ENCODE data around the gene ZNF460. TPM values are rescaled to one million over a fixed set of nuclear protein-coding genes. Genes with fewer than 3 reads are reported as not detected.

Gene ZNF460
- total and polyA plus RNA-seq, 2 of the 13 experiments (the other 11 are each of a cell fraction or from before 2014, with no cell fraction given) = 14.5 to 44.8 TPM

DNA sequence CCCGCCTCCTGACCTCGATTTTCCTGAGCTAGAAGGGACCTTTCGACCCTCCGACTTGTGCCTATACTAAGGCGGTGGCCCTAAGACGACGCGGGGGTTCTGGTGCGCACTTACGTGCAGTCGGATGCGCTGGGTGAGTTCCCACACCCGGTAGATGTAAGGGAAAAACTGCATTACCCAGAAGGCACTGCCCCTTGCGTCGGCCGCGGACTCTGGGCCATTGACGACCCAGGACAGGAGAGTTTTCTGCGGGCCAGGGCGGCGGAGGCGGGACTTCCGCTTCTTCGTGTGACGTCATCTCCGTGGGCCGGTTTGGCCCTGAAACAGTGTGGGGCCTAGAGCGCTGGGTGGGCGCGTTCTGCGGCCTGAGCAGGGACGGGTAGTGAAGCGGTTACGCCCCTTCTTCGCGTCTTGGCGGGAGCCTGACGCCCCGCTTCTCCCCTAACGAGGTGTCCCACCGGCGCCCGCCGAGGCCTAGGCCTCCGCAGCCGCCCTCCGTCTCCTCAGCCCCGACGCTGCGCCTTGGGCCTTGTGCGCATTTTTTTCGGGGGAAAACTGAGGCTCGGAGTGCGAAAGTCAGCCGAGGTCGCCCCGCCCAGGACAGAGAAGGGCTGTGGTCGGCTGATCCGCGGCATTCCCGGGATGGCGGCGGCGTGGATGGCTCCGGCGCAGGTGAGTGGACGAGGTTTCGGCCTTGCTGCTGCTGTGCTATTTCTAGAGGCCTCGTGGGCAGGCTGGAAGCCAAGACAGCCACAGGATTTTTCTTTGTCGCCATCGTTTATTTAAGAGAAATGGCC is at the start of gene ZNF460 (continued):
- TF ChIP-seq CREB1 (IDR thresholded peaks at IDR 0.05) = peak; percentile 100
- TF ChIP-seq CREB1 (CRISPR knock-in tag; IDR thresholded peaks at IDR 0.05) = peak; percentile 97
- TF ChIP-seq, protein P1, sequence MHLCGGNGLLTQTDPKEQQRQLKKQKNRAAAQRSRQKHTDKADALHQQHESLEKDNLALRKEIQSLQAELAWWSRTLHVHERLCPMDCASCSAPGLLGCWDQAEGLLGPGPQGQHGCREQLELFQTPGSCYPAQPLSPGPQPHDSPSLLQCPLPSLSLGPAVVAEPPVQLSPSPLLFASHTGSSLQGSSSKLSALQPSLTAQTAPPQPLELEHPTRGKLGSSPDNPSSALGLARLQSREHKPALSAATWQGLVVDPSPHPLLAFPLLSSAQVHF (CRISPR knock-in tag; IDR thresholded peaks at IDR 0.05) = no peak
- TF ChIP-seq ZBTB20 (CRISPR knock-in tag; IDR thresholded peaks at IDR 0.05; ENCODE audit: borderline replicate concordance, low read depth) = peak; percentile 64; the same call in 1 of the 2 replicates
- TF ChIP-seq NCOA1 (CRISPR knock-in tag; IDR thresholded peaks at IDR 0.05) = 0 out of 2 replicates have a peak, but pooled peaks have one; percentile 43
- TF ChIP-seq ZNF263 (CRISPR knock-in tag; IDR thresholded peaks at IDR 0.05) = no peak
- peak; percentile 75; the same call in 1 of the 2 replicates for TF ChIP-seq ZNF430 (CRISPR knock-in tag; IDR thresholded peaks at IDR 0.05)
- no peak; the same call in 1 of the 2 replicates for TF ChIP-seq ZNF34 (CRISPR knock-in tag; IDR thresholded peaks at IDR 0.05; ENCODE audit: borderline replicate concordance)
- no peak for TF ChIP-seq ZFP41 (CRISPR knock-in tag; IDR thresholded peaks at IDR 0.05; ENCODE audit: borderline replicate concordance)
- TF ChIP-seq ZXDC (CRISPR knock-in tag; IDR thresholded peaks at IDR 0.05) = no peak; the same call in 1 of the 2 replicates
- TF ChIP-seq ZKSCAN5 (CRISPR knock-in tag; IDR thresholded peaks at IDR 0.05) = peak; percentile 59; the same call in 1 of the 2 replicates
- 0 out of 2 replicates have a peak, but pooled peaks have one; percentile 42 for TF ChIP-seq MZF1 (CRISPR knock-in tag; IDR thresholded peaks at IDR 0.05; ENCODE audit: borderline replicate concordance)
- TF ChIP-seq FOXO4 (CRISPR knock-in tag; conservative IDR thresholded peaks at IDR 0.05) = 0 out of 2 replicates have a peak, but pooled peaks have one; percentile 63
- TF ChIP-seq, protein P2, sequence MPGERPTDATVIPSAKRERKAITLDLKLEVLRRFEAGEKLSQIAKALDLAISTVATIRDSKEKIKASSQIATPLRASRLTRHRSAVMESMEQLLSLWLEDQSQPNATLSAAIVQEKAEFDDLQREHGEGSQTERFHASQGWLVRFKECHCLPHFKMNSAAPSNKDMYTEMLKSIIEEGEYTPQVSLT (CRISPR knock-in tag; IDR thresholded peaks at IDR 0.05; ENCODE audit: borderline replicate concordance, low read depth) = no peak
- TF ChIP-seq ZNF777 (CRISPR knock-in tag; IDR thresholded peaks at IDR 0.05) = peak; percentile 36; the same call in 1 of the 2 replicates
- no peak for TF ChIP-seq HNF4G (IDR thresholded peaks at IDR 0.05; ENCODE audit: borderline replicate concordance, low read depth, low read length)
- 0 out of 2 replicates have a peak, but pooled peaks have one; percentile 6 for TF ChIP-seq HNF4G (CRISPR knock-in tag; IDR thresholded peaks at IDR 0.05; ENCODE audit: borderline replicate concordance, low read depth)
- no peak; the same call in 1 of the 2 replicates for TF ChIP-seq TARDBP (CRISPR knock-in tag; IDR thresholded peaks at IDR 0.05)
- TF ChIP-seq, protein P3, sequence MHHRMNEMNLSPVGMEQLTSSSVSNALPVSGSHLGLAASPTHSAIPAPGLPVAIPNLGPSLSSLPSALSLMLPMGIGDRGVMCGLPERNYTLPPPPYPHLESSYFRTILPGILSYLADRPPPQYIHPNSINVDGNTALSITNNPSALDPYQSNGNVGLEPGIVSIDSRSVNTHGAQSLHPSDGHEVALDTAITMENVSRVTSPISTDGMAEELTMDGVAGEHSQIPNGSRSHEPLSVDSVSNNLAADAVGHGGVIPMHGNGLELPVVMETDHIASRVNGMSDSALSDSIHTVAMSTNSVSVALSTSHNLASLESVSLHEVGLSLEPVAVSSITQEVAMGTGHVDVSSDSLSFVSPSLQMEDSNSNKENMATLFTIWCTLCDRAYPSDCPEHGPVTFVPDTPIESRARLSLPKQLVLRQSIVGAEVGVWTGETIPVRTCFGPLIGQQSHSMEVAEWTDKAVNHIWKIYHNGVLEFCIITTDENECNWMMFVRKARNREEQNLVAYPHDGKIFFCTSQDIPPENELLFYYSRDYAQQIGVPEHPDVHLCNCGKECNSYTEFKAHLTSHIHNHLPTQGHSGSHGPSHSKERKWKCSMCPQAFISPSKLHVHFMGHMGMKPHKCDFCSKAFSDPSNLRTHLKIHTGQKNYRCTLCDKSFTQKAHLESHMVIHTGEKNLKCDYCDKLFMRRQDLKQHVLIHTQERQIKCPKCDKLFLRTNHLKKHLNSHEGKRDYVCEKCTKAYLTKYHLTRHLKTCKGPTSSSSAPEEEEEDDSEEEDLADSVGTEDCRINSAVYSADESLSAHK (CRISPR knock-in tag; IDR thresholded peaks at IDR 0.05; ENCODE audit: borderline replicate concordance) = no peak
- TF ChIP-seq DNMT1 (CRISPR knock-in tag; IDR thresholded peaks at IDR 0.05) = no peak
